ENCODE measurements around the gene RAD51B. TPM values are rescaled to one million over a fixed set of nuclear protein-coding genes. Genes with fewer than 3 reads are reported as not detected.

RAD51B gene
- total and polyA plus RNA-seq, 2 of the 13 experiments (the other 11 are each of a cell fraction or from before 2014, with no cell fraction given) = 7.0 to 9.5 TPM

- no peak for TF ChIP-seq ZNF574 (CRISPR knock-in tag; IDR thresholded peaks at IDR 0.05)
- TF ChIP-seq MNT (IDR thresholded peaks at IDR 0.05) = no peak
- peak; percentile 40; the same call in 1 of the 2 replicates for TF ChIP-seq ZNF281 (CRISPR knock-in tag; IDR thresholded peaks at IDR 0.05; ENCODE audit: borderline replicate concordance)
- TF ChIP-seq ZBTB43 (CRISPR knock-in tag; conservative IDR thresholded peaks at IDR 0.05) = no peak
- no peak for TF ChIP-seq IRF2 (CRISPR knock-in tag; IDR thresholded peaks at IDR 0.05)
- TF ChIP-seq ZNF687 (CRISPR knock-in tag; IDR thresholded peaks at IDR 0.05) = peak; percentile 57
- TF ChIP-seq CREB1 (IDR thresholded peaks at IDR 0.05) = no peak
- TF ChIP-seq CREB1 (CRISPR knock-in tag; IDR thresholded peaks at IDR 0.05) = 0 out of 2 replicates have a peak, but pooled peaks have one; percentile 22
- TF ChIP-seq ZNF773 (CRISPR knock-in tag; IDR thresholded peaks at IDR 0.05; ENCODE audit: borderline replicate concordance) = no peak
- TF ChIP-seq TFAP4 (IDR thresholded peaks at IDR 0.05; ENCODE audit: borderline replicate concordance, low read depth) = no peak
- TF ChIP-seq ZSCAN20 (CRISPR knock-in tag; IDR thresholded peaks at IDR 0.05; ENCODE audit: borderline replicate concordance) = no peak
Observed at GRCh38 chr14:68563251-68564131, 743.9 kb downstream of the RAD51B start (continued).

Data from HepG2 (cell line).